HCT116 (cell line): ENCODE results near the gene SDSL. TPM values are rescaled to one million over a fixed set of nuclear protein-coding genes. Genes with fewer than 3 reads are reported as not detected.
A peak's percentile ranks its signal among the peaks of the same experiment; 100 is the strongest.

Source experiments
- ATAC-seq: fragments of 200-7000 bp; cut with Tn5 transposase; 2 replicates; pipeline ENCODE4 v1.9.1; 2020; ENCODE audit warnings: mild to moderate bottlenecking, moderate library complexity
- BruUV-seq: library from RNA; stranded (reverse); fragments of 400-500 nt; replicated peaks from 2 replicates; lab custom pipeline; 2021; lab: Mats Ljungman, UMichigan
- CTCF ChIA-PET: fragments of 300-600 bp; sonication (Branson Sonifier 250); formaldehyde crosslinking; loops from one replicate; lab custom pipeline; 2021; ENCODE audit warnings: antibody characterized with exemption; lab: Charles Lee
- POLR2A ChIA-PET: fragments of 300-600, 350-600 bp; sonication (Branson Sonifier 250); formaldehyde crosslinking; loops from one replicate; lab custom pipeline; 2021; ENCODE audit warnings: antibody characterized with exemption; lab: Charles Lee
- RAD21 ChIA-PET, 2 experiments: fragments of 300-600 bp; sonication (Branson Sonifier 250); formaldehyde crosslinking; loops; one replicate each; lab custom pipeline; 2023; ENCODE audit warnings: low total read pairs in 2 of 2; ENCODE audit not compliant: uncharacterized antibody in 2 of 2, unreplicated experiment in 2 of 2, low non-redundant PET in 1 of 2; lab: Charles Lee
- DNase-seq: peaks from one replicate; pipeline ENCODE4 v3.0.0-alpha.2; 2010; ENCODE audit warnings: low read depth, low spot score
- H2AFZ ChIP-seq: fragments of 200-600 bp; shearing (Covaris generic), sonication (generic); 2 replicates; pipeline ENCODE4 v1.6.1; 2017; ENCODE audit warnings: low read depth, mixed run types, mixed read lengths, antibody characterized with exemption, low read length; ENCODE audit not compliant: poor library complexity, severe bottlenecking
- H3K27ac ChIP-seq: 2 replicates; pipeline ENCODE4 v1.5.1; 2012; ENCODE audit warnings: low read depth, low read length
- H3K27me3 ChIP-seq: fragments of 200-600 bp; sonication (generic); 2 replicates; pipeline ENCODE4 v1.6.1; 2016; ENCODE audit warnings: mixed run types, low read length, mixed read lengths; ENCODE audit not compliant: insufficient read depth
- H3K36me3 ChIP-seq, 2 experiments: fragments of 200-500 bp in 1 of 2; fragments of 200-600 bp in 1 of 2; sonication (Bioruptor generic) in 1 of 2; sonication (generic) in 1 of 2; 2 replicates each; pipeline versions ENCODE4 v1.5.1 to v1.6.1; 2014 to 2016; ENCODE audit warnings: low read length in 2 of 2, inconsistent platforms in 1 of 2, mixed read lengths in 1 of 2, mixed run types in 1 of 2; ENCODE audit not compliant: insufficient read depth in 2 of 2, control insufficient read depth in 1 of 2
- H3K4me1 ChIP-seq, 2 experiments: fragments of 200-600 bp in 1 of 2; sonication (generic) in 1 of 2; 2 replicates each; pipeline versions ENCODE4 v1.5.1 to v1.6.1; 2012 to 2017; ENCODE audit warnings: low read length in 2 of 2, inconsistent platforms in 1 of 2, mild to moderate bottlenecking in 1 of 2, mixed read lengths in 1 of 2, mixed run types in 1 of 2, moderate library complexity in 1 of 2; ENCODE audit not compliant: insufficient read depth in 2 of 2, control insufficient read depth in 1 of 2
- H3K4me2 ChIP-seq: fragments of 200-600 bp; sonication (generic); 2 replicates; pipeline ENCODE4 v1.6.1; 2017; ENCODE audit warnings: mixed run types, low read length, mixed read lengths
- H3K4me3 ChIP-seq, 2 experiments: fragments of 200-600 bp in 1 of 2; sonication (generic) in 1 of 2; replicated peaks in 1 of 2; 2 replicates each; pipeline ENCODE4 v1.5.1; 2011 to 2016; ENCODE audit warnings: low read length in 2 of 2, control low read depth in 1 of 2, low read depth in 1 of 2, mild to moderate bottlenecking in 1 of 2, mixed read lengths in 1 of 2, mixed run types in 1 of 2
- H3K79me2 ChIP-seq: fragments of 200-600 bp; sonication (generic); 2 replicates; pipeline ENCODE4 v1.6.1; 2017; ENCODE audit warnings: mild to moderate bottlenecking, mixed run types, low read length, moderate library complexity, mixed read lengths; ENCODE audit not compliant: insufficient read depth
- H3K9ac ChIP-seq: fragments of 200-600 bp; sonication (generic); 2 replicates; pipeline ENCODE4 v1.6.1; 2016; ENCODE audit warnings: low read length, mixed read lengths
- H3K9me2 ChIP-seq: fragments of 200-600 bp; sonication (generic), shearing (Covaris generic); 2 replicates; pipeline ENCODE4 v1.6.1; 2017; ENCODE audit warnings: mixed run types, mild to moderate bottlenecking, moderate library complexity; ENCODE audit not compliant: insufficient read depth
- H3K9me3 ChIP-seq, 2 experiments: fragments of 200-500 bp in 1 of 2; fragments of 200-600 bp in 1 of 2; sonication (Bioruptor generic) in 1 of 2; sonication (generic) in 1 of 2; 2 replicates each; pipeline ENCODE4 v1.6.1; 2014 to 2017; ENCODE audit warnings: low read length in 2 of 2, mixed read lengths in 2 of 2, inconsistent platforms in 1 of 2, low read depth in 1 of 2, mild to moderate bottlenecking in 1 of 2, mixed run types in 1 of 2, moderate library complexity in 1 of 2; ENCODE audit not compliant: control insufficient read depth in 1 of 2, insufficient read depth in 1 of 2
- H4K20me1 ChIP-seq: fragments of 200-600 bp; sonication (generic), shearing (Covaris generic); 2 replicates; pipeline ENCODE4 v1.6.1; 2017; ENCODE audit warnings: mixed run types, mild to moderate bottlenecking, moderate library complexity; ENCODE audit not compliant: insufficient read depth
- CBX3 ChIP-seq: IDR thresholded peaks from 2 replicates; pipeline ENCODE4 v1.6.1; 2012; ENCODE audit warnings: low read depth
- CEBPB ChIP-seq: IDR thresholded peaks from 2 replicates; pipeline ENCODE4 v1.6.1; 2012; ENCODE audit warnings: low read depth
- EGR1 ChIP-seq: IDR thresholded peaks from 2 replicates; pipeline ENCODE4 v1.6.1; 2012; ENCODE audit warnings: low read depth
- ELF1 ChIP-seq: IDR thresholded peaks from 2 replicates; pipeline ENCODE4 v1.6.1; 2012; ENCODE audit warnings: low read depth, borderline replicate concordance
- FOSL1 ChIP-seq: IDR thresholded peaks from 2 replicates; pipeline ENCODE4 v1.6.1; 2012; ENCODE audit warnings: low read depth
- JUND ChIP-seq: IDR thresholded peaks from 2 replicates; pipeline ENCODE4 v1.6.1; 2012
- TCF7L2 ChIP-seq: IDR thresholded peaks from 2 replicates; pipeline ENCODE4 v1.7.0; 2011; ENCODE audit warnings: borderline replicate concordance, inconsistent platforms; ENCODE audit not compliant: insufficient read depth, insufficient read length; ENCODE audit errors: extremely low read depth
- YY1 ChIP-seq: IDR thresholded peaks from 2 replicates; pipeline ENCODE4 v1.6.1; 2011; ENCODE audit warnings: low read length, low read depth, moderate library complexity, mild to moderate bottlenecking; ENCODE audit not compliant: insufficient replicate concordance; ENCODE audit errors: extremely low read depth
- ZFX ChIP-seq: fragments of 450-650 bp; IDR thresholded peaks from 2 replicates; pipeline ENCODE4 v1.6.1; 2017
- ZNF274 ChIP-seq: fragments of 200-500 bp; sonication (Bioruptor generic); IDR thresholded peaks from 2 replicates; pipeline ENCODE4 v1.6.1; 2014; ENCODE audit warnings: mild to moderate bottlenecking, low read depth, low read length, inconsistent platforms
- intact Hi-C: fragments of 100-400 bp; cut with micrococcal nuclease; formaldehyde crosslinking; loops from 2 replicates; pipeline ENCODE4 v1.10.0; 2022
- total RNA-seq: library from RNA; stranded (reverse); gene quantifications from one replicate; pipeline ENCODE4 v1.2.1, GENCODE V29; 2021; ENCODE audit not compliant: unreplicated experiment

Gene SDSL
- total RNA-seq, 1 experiment from 2014 or later: 19.1 TPM

- CTCF ChIA-PET: no interaction called here
- Histone ChIP-seq H3K27ac (no peak overlapping the region), H2AFZ (no peak overlapping the region), H3K9me3 (no peaks in the 10 kb centered on the region), H3K9me2 (no peaks in the 10 kb centered on the region), H3K4me2 (peak overlapping the region; percentile 97), H3K27me3 (no peaks in the 10 kb centered on the region), H3K4me3 (no peak overlapping the region), H3K9ac (no peak overlapping the region), H3K79me2 (peaks cover 6% of the 10 kb centered on the region; the same call in 1 of the 2 replicates), H3K4me1 (peaks cover 10 to 30% of the 10 kb centered on the region in 2 experiments; a peak in 3 of 4 replicates), H3K36me3 (no peaks in the 10 kb centered on the region), H4K20me1 (no peaks in the 10 kb centered on the region)
- no peak for ATAC-seq
- TF ChIP-seq ELF1 (no peak), EGR1 (no peak), YY1 (no peak), ZNF274 (no peak), CBX3 (no peak), ZFX (no peak), CEBPB (no peak)
- DNase-seq: no peak
- RAD21 ChIA-PET: no interaction called here
- intact Hi-C loops: no loop called here
- no TSS peak for BruUV-seq
- POLR2A ChIA-PET: no interaction called here
These were observed 1.1 kb upstream of the SDSL start for GRCh38 chr12:113420996-113421595.

- no peak overlapping the region for H2AFZ ChIP-seq
- peak overlapping the region; percentile 97 for H3K4me2 ChIP-seq
- POLR2A ChIA-PET: interaction anchor here (1.2 to 1.4 kb wide), 2 partner anchors 12 to 88 kb away, joined by 4 to 9 read pairs; partner anchors contain the start of gene SLC8B1
- H3K4me3 ChIP-seq: peak overlapping the region; percentile 89 to 93
- DNase-seq: no peak
- intact Hi-C loops: no loop called here
- H3K79me2 ChIP-seq: peaks cover 6% of the 10 kb centered on the region; the same call in 1 of the 2 replicates
- H3K27ac ChIP-seq: peak overlapping the region; percentile 74
- TF ChIP-seq TCF7L2: no peak
- TF ChIP-seq JUND: 0 out of 2 replicates have a peak, but pooled peaks have one; percentile 27
- TF ChIP-seq ELF1: no peak
- peak; percentile 38; the same call in 1 of the 2 replicates for TF ChIP-seq FOSL1
- TF ChIP-seq, all 23 proteins: peak for 2
- H3K4me1 ChIP-seq: peaks cover 5 to 24% of the 10 kb centered on the region in 2 experiments; a peak in 3 of 4 replicates
- ATAC-seq: peak; percentile 19
- H3K27me3 ChIP-seq: no peaks in the 10 kb centered on the region
- H3K9me2 ChIP-seq: no peaks in the 10 kb centered on the region
- no TSS peak for BruUV-seq
- H3K9ac ChIP-seq: peak overlapping the region; percentile 89
- no peaks in the 10 kb centered on the region for H3K9me3 ChIP-seq
- CTCF ChIA-PET: interaction anchor here (1.5 kb wide), 1 partner anchor 430 kb away, joined by 3 read pairs; no protein-coding TSS in a partner anchor
- no peaks in the 10 kb centered on the region for H3K36me3 ChIP-seq
- H4K20me1 ChIP-seq: no peaks in the 10 kb centered on the region
- RAD21 ChIA-PET: interaction anchor here in 1 of 2 experiments (1.4 kb wide), 1 partner anchor 88 kb away, joined by 7 read pairs; the partner anchor contains the start of gene SLC8B1
These were observed 898 bp downstream of the SDSL start for GRCh38 chr12:113422886-113423669.
